Endothelial cell of umbilical vein (primary cell): Measurements from ENCODE around the gene NOTCH1. TPM values are rescaled to one million over a fixed set of nuclear protein-coding genes. Genes with fewer than 3 reads are reported as not detected.

Source experiments
- BruUV-seq: library from RNA; stranded (reverse); fragments of 400-500 nt; replicated peaks from 2 replicates; lab custom pipeline; 2021; lab: Mats Ljungman, UMichigan
- CTCF ChIA-PET: fragments of 300-600, 350-600 bp; sonication (Branson Sonifier 250); formaldehyde crosslinking; loops from one replicate; lab custom pipeline; 2021; ENCODE audit warnings: antibody characterized with exemption, inconsistent platforms; lab: Charles Lee
- POLR2A ChIA-PET: fragments of 300-600, 350-600 bp; sonication (Branson Sonifier 250); formaldehyde crosslinking; loops from one replicate; lab custom pipeline; 2021; ENCODE audit warnings: antibody characterized with exemption, inconsistent platforms; lab: Charles Lee
- DNase-seq: peaks from one replicate; pipeline ENCODE4 v3.0.0-alpha.2; 2011; ENCODE audit warnings: low read depth, low spot score
- FAIRE-seq: peaks from 2 replicates; lab custom pipeline; 2011; peaks lifted over from hg19 to GRCh38; lab: Jason Lieb, UNC
- H2AFZ ChIP-seq: 2 replicates; pipeline ENCODE4 v1.6.0; 2012; ENCODE audit warnings: low read depth, low read length, control low read depth, inconsistent platforms
- H3K27ac ChIP-seq: 2 replicates; pipeline ENCODE4 v1.5.1; 2011; ENCODE audit warnings: low read depth, mild to moderate bottlenecking, control low read depth, low read length, moderate library complexity; ENCODE audit not compliant: insufficient read depth
- H3K27me3 ChIP-seq, 2 experiments: 2 replicates each; pipeline versions ENCODE4 v1.6.0 to v1.6.1; 2011; ENCODE audit warnings: low read length in 2 of 2, mixed read lengths in 1 of 2; ENCODE audit not compliant: control insufficient read depth in 2 of 2, insufficient read depth in 2 of 2
- H3K36me3 ChIP-seq, 2 experiments: 2 replicates in 1 of 2; 3 replicates in 1 of 2; pipeline ENCODE4 v1.5.1; 2011; ENCODE audit warnings: low read length in 2 of 2, mild to moderate bottlenecking in 1 of 2, moderate library complexity in 1 of 2; ENCODE audit not compliant: control insufficient read depth in 2 of 2, insufficient read depth in 2 of 2; ENCODE audit errors: extremely low read depth in 1 of 2
- H3K4me1 ChIP-seq: 3 replicates; pipeline ENCODE4 v1.5.1; 2011; ENCODE audit warnings: mild to moderate bottlenecking, low read length; ENCODE audit not compliant: control insufficient read depth, insufficient read depth; ENCODE audit errors: extremely low read depth
- H3K4me2 ChIP-seq: 2 replicates; pipeline ENCODE4 v1.6.1; 2011; ENCODE audit warnings: low read length, control low read depth, mixed read lengths; ENCODE audit not compliant: insufficient read depth
- H3K4me3 ChIP-seq, 3 experiments: fragments of 200-600 bp in 1 of 3; sonication (generic), shearing (Covaris generic) in 1 of 3; replicated peaks in 1 of 3; 2 replicates each; pipeline ENCODE4 v1.5.1; 2011 to 2016; ENCODE audit warnings: control low read depth in 3 of 3, low read length in 3 of 3, mild to moderate bottlenecking in 2 of 3, inconsistent platforms in 1 of 3, low read depth in 1 of 3, moderate library complexity in 1 of 3; ENCODE audit not compliant: insufficient read depth in 1 of 3
- H3K79me2 ChIP-seq: 2 replicates; pipeline ENCODE4 v1.6.0; 2012; ENCODE audit warnings: low read length, inconsistent platforms; ENCODE audit not compliant: control insufficient read depth, insufficient read depth
- H3K9ac ChIP-seq: replicated peaks from 2 replicates; pipeline ENCODE3; 2011; ENCODE audit warnings: low read length, control low read depth; ENCODE audit not compliant: insufficient read depth; ENCODE audit errors: extremely low read depth
- H3K9me1 ChIP-seq: replicated peaks from 3 replicates; pipeline ENCODE4 v1.6.0; 2011; ENCODE audit warnings: mild to moderate bottlenecking, low read length; ENCODE audit not compliant: control insufficient read depth, insufficient read depth; ENCODE audit errors: extremely low read depth
- H3K9me3 ChIP-seq: replicated peaks from 2 replicates; pipeline ENCODE4 v1.5.1; 2012; ENCODE audit warnings: low read length, inconsistent platforms; ENCODE audit not compliant: control insufficient read depth, insufficient read depth
- H4K20me1 ChIP-seq: replicated peaks from 2 replicates; pipeline ENCODE3; 2011; ENCODE audit warnings: mild to moderate bottlenecking, low read length; ENCODE audit not compliant: control insufficient read depth, insufficient read depth; ENCODE audit errors: extremely low read depth
- CTCF ChIP-seq, 2 donors: IDR thresholded peaks; 1 replicate in 1 of 2; 2 replicates in 1 of 2; pipeline ENCODE4 v1.5.1; 2011; ENCODE audit warnings: low read length in 2 of 2, mild to moderate bottlenecking in 2 of 2, moderate library complexity in 2 of 2, control low read depth in 1 of 2, inconsistent platforms in 1 of 2, low read depth in 1 of 2; ENCODE audit not compliant: insufficient read depth in 1 of 2; ENCODE audit errors: extremely low read depth in 1 of 2
- EZH2 ChIP-seq: IDR thresholded peaks from 2 replicates; pipeline ENCODE4 v1.6.1; 2012; ENCODE audit warnings: borderline replicate concordance, low read depth, mild to moderate bottlenecking, moderate library complexity, low read length, inconsistent platforms; ENCODE audit not compliant: severe bottlenecking
- FOS ChIP-seq: IDR thresholded peaks from 2 replicates; pipeline ENCODE4 v1.6.1; 2011; ENCODE audit warnings: mild to moderate bottlenecking, low read length, moderate library complexity, borderline replicate concordance; ENCODE audit not compliant: insufficient read depth
- GATA2 ChIP-seq: IDR thresholded peaks from 2 replicates; pipeline ENCODE4 v1.7.0; 2011; ENCODE audit warnings: low read depth, mild to moderate bottlenecking, moderate library complexity, mixed read lengths, low read length; ENCODE audit not compliant: insufficient read length, insufficient read depth
- JUN ChIP-seq: IDR thresholded peaks from 2 replicates; pipeline ENCODE4 v1.6.1; 2011; ENCODE audit warnings: borderline replicate concordance, low read depth; ENCODE audit not compliant: insufficient read length, insufficient read depth
- MAX ChIP-seq: IDR thresholded peaks from 2 replicates; pipeline ENCODE4 v1.6.1; 2011; ENCODE audit not compliant: insufficient read depth, insufficient read length
- MYC ChIP-seq: IDR thresholded peaks from one replicate; pipeline ENCODE4 v1.6.1; 2011; ENCODE audit warnings: mild to moderate bottlenecking, low read depth, low read length
- POLR2A ChIP-seq: IDR thresholded peaks from 2 replicates; pipeline ENCODE4 v1.6.1; 2012; ENCODE audit warnings: low read depth, mild to moderate bottlenecking, control low read depth, low read length
- POLR2AphosphoS5 ChIP-seq: IDR thresholded peaks from 2 replicates; pipeline ENCODE4 v1.6.1; 2012; ENCODE audit warnings: low read depth, mild to moderate bottlenecking, control low read depth, low read length, moderate library complexity; ENCODE audit not compliant: insufficient read depth
- dilution Hi-C: fragments of 300-500 bp; cut with MboI; formaldehyde crosslinking; loops from one replicate; pipeline ENCODE4 v1.15.0; 2019; ENCODE audit warnings: low sequenced_read_pairs; ENCODE audit not compliant: extremely low pct_ligation_motif_present
- intact Hi-C: fragments of 100-400 bp; cut with micrococcal nuclease; formaldehyde crosslinking; loops from one replicate; pipeline ENCODE4 v1.10.0; 2022
- polyA plus RNA-seq, 4 experiments: library from polyadenylated mRNA; depleted of rRNA in 3 of 4; stranded (reverse) in 3 of 4; unstranded in 1 of 4; fragments of >200 nt; gene quantifications; 2 replicates each; pipeline versions ENCODE4 v1.2.1 to v1.2.3, GENCODE V29; 2011 to 2012; ENCODE audit warnings: missing spikeins in 1 of 4
- total RNA-seq: library from RNA; stranded (reverse); gene quantifications from 2 replicates; pipeline ENCODE4 v1.2.3, GENCODE V29; 2021

NOTCH1 gene
- total and polyA plus RNA-seq, 2 donors (not counting 3 experiments of a cell fraction or from before 2014, with no cell fraction given), result 31.7 to 153 TPM

GRCh38 chr9:136496801-136497620, 48.8 kb downstream of the NOTCH1 start:
- TF ChIP-seq POLR2AphosphoS5 (no peak), JUN (no peak), MYC (no peak), EZH2 (no peak), GATA2 (no peak), FOS (no peak), CTCF (IDR thresholded peaks at IDR 0.05; ENCODE audit: extremely low read depth in 1 of 2, insufficient read depth in 1 of 2, low read depth in 1 of 2, low read length in 2 of 2) (no peak), MAX (no peak), POLR2A (no peak)
- Histone ChIP-seq H2AFZ (no peak overlapping the region), H3K4me1 (no peaks in the 10 kb centered on the region), H3K27me3 (no peaks in the 10 kb centered on the region), H3K27ac (no peak overlapping the region), H3K36me3 (peaks cover 30 to 65% of the 10 kb centered on the region in 2 experiments), H3K79me2 (peaks cover 3% of the 10 kb centered on the region), H3K4me2 (no peak overlapping the region), H3K4me3 (no peak overlapping the region), H3K9ac (no peak overlapping the region), H3K9me1 (no peaks in the 10 kb centered on the region), H4K20me1 (peaks cover 2% of the 10 kb centered on the region), H3K9me3 (no peaks in the 10 kb centered on the region)
- ChIA-PET POLR2A (no interaction called here), CTCF (interaction anchor here (0.7 to 1.3 kb wide), 5 partner anchors 9 to 135 kb away, joined by 3 to 6 read pairs (median 3); no protein-coding TSS in a partner anchor)
- DNase-seq (no peak), FAIRE-seq (no peak)
- BruUV-seq, result no TSS peak
- dilution Hi-C loops, result no loop called here
- intact Hi-C loops, result no loop called here
